ENCODE data around the gene ADGRG3. TPM values are rescaled to one million over a fixed set of nuclear protein-coding genes. Genes with fewer than 3 reads are reported as not detected.

The ADGRG3 gene
- total and polyA plus RNA-seq, 10 of the 15 experiments (the other 5 are each of a cell fraction or from before 2014, with no cell fraction given): 0.10 to 0.11 (median 0.10) TPM; not detected in 7

DNA sequence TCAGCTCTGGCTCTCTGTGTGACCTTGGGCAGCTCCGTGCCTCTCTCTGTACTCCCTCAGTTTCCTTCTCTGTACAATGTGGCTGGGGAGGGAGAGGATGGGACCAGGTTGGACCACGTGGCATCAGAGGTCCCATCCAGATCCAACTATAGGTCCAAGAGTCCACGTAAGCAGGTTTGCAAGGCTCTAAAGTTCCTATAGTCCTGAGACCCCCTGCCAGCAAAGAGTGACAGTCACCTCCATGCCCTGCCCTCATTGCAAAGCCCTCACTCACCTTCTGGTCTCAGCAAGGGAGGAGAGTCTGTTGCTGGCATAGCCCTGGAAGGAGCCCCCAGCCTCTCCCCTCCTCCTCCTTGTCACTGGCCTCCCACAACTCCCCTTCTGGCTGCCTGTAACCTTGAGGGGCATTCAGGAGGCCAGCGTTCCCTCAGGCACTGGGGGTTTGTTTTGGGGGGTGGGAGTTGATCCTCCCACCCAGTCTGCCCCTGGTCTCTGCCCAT, 20.4 kb downstream of the ADGRG3 start (continued):
- TF ChIP-seq E2F8 (IDR thresholded peaks at IDR 0.05; ENCODE audit: low read depth, partially characterized antibody): no peak
- TF ChIP-seq NRF1 (conservative IDR thresholded peaks at IDR 0.05; ENCODE audit: low read depth, low read length): no peak
- TF ChIP-seq POU2F2 (IDR thresholded peaks at IDR 0.05; ENCODE audit: borderline replicate concordance, low read depth, low read length): no peak
- TF ChIP-seq POLR2AphosphoS2 (IDR thresholded peaks at IDR 0.05; ENCODE audit: low read depth, low read length): no peak

GRCh38 chr16:57688987-57689761, 21.1 kb downstream of the ADGRG3 start:
- peak overlapping the region; percentile 75 for H2AFZ ChIP-seq (ENCODE audit: control insufficient read depth, low read depth, low read length)
- CTCF ChIA-PET: interaction anchor here (0.7 to 1.1 kb wide), 2 partner anchors 31 to 40 kb away, joined by 3 read pairs; no protein-coding TSS in a partner anchor
- 35% methylated on average over 15 of the region's 15 CpGs for WGBS (ENCODE audit: insufficient coverage, insufficient replicate concordance, low lambda C conversion rate, missing lambda C conversion rate)
- no TSS peak for BruUV-seq (replicated peaks)
- H3K4me2 ChIP-seq (ENCODE audit: control insufficient read depth, insufficient read depth): peak overlapping the region; percentile 10; the same call in 1 of the 2 replicates
- H3K9me3 ChIP-seq (replicated peaks; ENCODE audit: control insufficient read depth, insufficient read depth, low read length): no peaks in the 10 kb centered on the region
- H3K79me2 ChIP-seq (ENCODE audit: control insufficient read depth, insufficient read depth, low read length): no peaks in the 10 kb centered on the region
- H3K27me3 ChIP-seq (replicated peaks in 1 of 2; ENCODE audit: control insufficient read depth in 2 of 2, insufficient read depth in 2 of 2, low read length in 1 of 2): no peaks in the 10 kb centered on the region
- SMC1A ChIA-PET (ENCODE audit: uncharacterized antibody, unreplicated experiment): interaction anchor here (1.1 to 1.8 kb wide), 2 partner anchors 10 to 143 kb away, joined by 3 to 7 read pairs; no protein-coding TSS in a partner anchor
- FAIRE-seq (no peak), DNase-seq (ENCODE audit: low read depth, low spot score) (no peak), ATAC-seq (peak; percentile 13; the same call in 2 of the 3 replicates)
- H3K4me1 ChIP-seq (ENCODE audit: control insufficient read depth, insufficient read depth, low read length): peaks cover 17% of the 10 kb centered on the region
- intact Hi-C loops (cut with micrococcal nuclease; ENCODE audit: unreplicated experiment): no loop called here
- RAD21 ChIA-PET (ENCODE audit: unreplicated experiment): interaction anchor here (0.9 to 1.3 kb wide), 2 partner anchors 79 to 80 kb away, joined by 3 read pairs; no protein-coding TSS in a partner anchor
- no peak overlapping the region; the same call in 1 of the 2 replicates for H3K9ac ChIP-seq (ENCODE audit: control insufficient read depth, insufficient read depth, low read length)
- no peaks in the 10 kb centered on the region for H3K36me3 ChIP-seq (ENCODE audit: control insufficient read depth in 2 of 2, insufficient read depth in 2 of 2, low read length in 1 of 2)
- no peaks in the 10 kb centered on the region for H4K20me1 ChIP-seq (ENCODE audit: control insufficient read depth, insufficient read depth)
- H3K27ac ChIP-seq (ENCODE audit: control insufficient read depth, insufficient read depth): peak overlapping the region; percentile 33
- POLR2A ChIA-PET: interaction anchor here (2.6 kb wide), 1 partner anchor 46 kb away, joined by 10 read pairs; the partner anchor contains the start of gene KATNB1
- in situ Hi-C loops (cut with MboI): no loop called here
- TF ChIP-seq NR2C1 (IDR thresholded peaks at IDR 0.05) (0 out of 2 replicates have a peak, but pooled peaks have one; percentile 34), MTA3 (IDR thresholded peaks at IDR 0.05; ENCODE audit: borderline replicate concordance, low read length) (no peak; the same call in 1 of the 2 replicates), NR2F1 (conservative IDR thresholded peaks at IDR 0.05) (peak; percentile 60), NKRF (conservative IDR thresholded peaks at IDR 0.05) (no peak)
- no peak overlapping the region for H3K4me3 ChIP-seq
